ENCODE data around the gene HEY2.
"Not testable (repeated sequence)": the region's sequence is repeated elsewhere in the genome, so short reads cannot be mapped to it uniquely, and the experiment has no call there.

Gene HEY2

DNA sequence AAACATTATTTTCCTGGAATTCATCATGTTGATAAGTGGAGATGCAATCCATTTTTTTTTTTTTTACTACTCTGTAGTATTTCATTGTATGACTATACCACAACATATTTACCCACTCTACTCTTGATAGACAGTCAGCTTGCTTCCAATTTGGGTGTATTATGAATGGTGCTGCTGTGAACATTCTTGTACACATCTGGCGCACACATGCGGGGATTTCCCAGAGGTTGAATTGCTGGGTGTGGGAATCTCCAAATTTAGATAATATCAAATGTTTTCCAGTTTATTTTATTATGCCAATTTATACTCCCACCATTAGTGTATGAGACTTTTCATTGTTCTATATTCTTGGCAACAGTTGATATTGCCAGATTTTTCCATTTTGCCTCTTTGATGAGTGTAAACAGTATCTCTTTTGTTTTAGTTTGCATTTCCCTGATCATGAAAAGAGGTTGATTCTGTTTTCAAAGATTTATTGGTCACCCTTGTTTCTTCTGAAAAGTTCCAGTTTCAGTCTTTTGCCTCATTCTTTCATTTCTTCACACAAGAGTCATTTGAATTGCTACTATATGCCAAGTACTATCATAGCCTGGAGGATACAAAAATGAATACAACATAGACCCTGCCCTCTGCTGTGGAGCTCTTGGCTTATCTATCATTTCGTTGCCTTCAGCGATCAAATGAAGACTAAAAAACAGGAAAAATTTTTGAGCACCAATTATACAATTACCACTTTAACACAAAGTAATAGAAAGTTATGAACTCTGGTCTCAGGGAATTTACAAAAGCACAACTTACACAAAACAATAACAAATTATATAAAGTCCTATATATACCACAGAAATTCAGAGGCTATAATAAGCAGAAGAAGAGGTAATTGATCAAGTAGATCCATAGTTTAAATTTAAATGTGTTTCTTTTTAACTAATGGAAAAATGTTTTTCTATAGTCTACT is 24.2 kb downstream of the HEY2 start:
- no peak for DNase-seq

GRCh38 chr6:125776107-125776826 is 26.8 kb downstream of the HEY2 start:
- DNase-seq: not testable (repeated sequence)

DNA sequence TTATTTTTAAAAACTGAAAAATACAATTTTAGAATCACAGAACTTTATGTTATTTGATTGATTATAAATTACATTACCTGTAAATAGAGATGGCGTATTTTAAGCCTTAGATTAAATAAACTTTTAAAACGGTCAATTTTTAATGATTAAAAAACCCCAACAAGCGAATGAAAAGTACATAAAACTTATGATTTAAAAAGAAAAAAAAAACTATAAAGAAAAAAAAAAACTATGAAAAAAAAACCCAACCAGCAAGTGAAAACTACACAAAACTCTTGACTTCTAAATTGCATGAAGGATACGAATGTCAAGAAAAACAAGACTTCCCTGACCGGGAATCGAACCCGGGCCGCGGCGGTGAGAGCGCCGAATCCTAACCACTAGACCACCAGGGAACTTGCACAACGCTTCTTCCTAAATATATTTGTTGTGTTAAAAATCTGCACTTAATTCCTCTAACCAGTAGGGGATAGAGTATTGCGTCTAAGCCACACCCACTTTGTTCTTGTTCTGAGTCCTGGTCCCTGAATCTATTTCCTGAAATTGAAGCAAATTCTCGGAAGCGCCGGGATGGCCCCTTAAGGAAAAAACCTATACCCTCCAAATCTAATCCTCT is 30.6 kb downstream of the HEY2 start:
- DNase-seq: peak; percentile 92

- peak; percentile 84 for DNase-seq
Measured at GRCh38 chr6:125780540-125781313, 31.3 kb downstream of the HEY2 start.

DNA sequence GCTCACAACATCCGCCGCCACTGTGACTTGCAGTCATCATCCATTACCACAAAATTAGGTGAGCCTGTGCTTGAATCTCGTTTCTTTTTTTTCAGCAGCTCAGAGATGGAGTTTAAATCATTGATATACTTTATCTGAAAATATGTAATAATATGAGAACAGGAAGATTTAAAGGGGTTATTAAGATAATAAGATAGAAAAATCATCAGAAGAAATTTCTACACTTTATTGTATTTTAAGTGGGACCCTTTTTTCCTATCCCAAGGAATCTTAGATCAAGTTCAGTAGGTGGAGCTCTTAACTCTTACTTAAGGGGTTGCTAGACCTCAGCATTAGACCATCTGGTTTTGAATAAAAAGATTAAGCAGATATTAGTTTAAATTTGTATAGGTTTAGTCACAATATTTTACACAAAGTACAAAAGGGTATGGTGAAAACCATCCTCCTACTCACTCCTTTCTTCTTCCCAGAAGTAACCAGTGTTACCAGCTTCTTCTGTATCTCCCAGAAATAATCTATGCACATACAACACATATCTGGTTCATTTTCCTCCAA is 32.0 kb downstream of the HEY2 start:
- peak; percentile 46 for DNase-seq

- DNase-seq: peak; percentile 76
Measured at GRCh38 chr6:125784365-125784764, 34.9 kb downstream of the HEY2 start.

DNA sequence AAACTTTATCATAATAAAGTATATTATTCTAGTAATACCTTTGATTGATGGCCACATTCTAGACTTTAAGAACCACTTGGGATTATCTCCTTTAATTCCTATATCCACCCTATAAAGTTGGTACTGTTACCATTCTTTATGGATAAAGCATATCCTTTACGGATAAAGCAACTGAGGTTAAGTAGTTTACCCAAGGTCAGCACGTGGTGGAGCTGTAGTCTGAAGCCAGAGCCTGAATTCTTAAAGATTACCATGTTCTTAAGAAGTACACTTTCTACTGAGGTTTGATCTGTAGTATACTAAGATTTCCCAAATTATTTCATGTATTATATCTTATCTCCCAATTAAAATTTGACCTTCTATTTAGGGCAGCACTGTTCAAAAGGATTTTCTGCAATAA is 38.4 kb downstream of the HEY2 start:
- DNase-seq: no peak

GRCh38 chr6:125789167-125789566 is 39.7 kb downstream of the HEY2 start:
- DNase-seq: no peak

DNA sequence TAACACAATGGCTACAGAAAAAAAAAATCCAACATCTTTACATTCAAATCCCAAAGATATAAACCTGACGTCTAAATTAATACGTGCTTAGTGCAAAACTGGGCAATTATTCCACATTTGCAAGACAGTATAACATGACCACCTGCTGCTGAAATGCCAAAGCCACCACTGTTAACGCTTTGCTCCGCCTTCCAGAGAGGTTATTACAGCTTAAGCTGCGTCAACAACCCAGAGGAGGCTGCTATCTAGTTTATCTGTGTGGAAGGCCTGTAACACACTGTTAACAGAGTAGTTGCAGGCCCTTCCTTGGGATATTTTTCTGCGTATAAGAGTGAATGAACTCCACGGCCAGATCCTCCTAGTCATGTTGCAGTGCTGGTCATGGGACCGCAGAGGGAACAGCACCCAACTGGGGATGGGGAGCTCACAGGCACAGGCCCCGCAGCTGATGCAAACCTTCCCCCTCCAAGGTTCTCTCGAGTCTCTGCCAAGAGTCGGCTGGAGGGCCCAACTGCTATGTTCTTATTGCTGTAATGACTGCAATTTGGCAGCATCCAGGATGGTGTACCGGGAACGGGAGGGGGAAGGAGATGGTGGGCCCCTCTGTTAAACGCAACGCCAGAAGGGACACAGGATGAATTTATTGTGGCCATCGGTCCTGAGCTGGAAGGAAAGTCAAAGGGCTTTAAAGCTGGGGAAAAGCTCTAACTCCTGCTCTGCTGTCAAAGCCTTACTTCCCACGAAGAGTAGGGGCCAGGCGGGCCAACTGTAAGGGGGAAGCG is 40.3 kb downstream of the HEY2 start:
- DNase-seq: peak; percentile 52

DNA sequence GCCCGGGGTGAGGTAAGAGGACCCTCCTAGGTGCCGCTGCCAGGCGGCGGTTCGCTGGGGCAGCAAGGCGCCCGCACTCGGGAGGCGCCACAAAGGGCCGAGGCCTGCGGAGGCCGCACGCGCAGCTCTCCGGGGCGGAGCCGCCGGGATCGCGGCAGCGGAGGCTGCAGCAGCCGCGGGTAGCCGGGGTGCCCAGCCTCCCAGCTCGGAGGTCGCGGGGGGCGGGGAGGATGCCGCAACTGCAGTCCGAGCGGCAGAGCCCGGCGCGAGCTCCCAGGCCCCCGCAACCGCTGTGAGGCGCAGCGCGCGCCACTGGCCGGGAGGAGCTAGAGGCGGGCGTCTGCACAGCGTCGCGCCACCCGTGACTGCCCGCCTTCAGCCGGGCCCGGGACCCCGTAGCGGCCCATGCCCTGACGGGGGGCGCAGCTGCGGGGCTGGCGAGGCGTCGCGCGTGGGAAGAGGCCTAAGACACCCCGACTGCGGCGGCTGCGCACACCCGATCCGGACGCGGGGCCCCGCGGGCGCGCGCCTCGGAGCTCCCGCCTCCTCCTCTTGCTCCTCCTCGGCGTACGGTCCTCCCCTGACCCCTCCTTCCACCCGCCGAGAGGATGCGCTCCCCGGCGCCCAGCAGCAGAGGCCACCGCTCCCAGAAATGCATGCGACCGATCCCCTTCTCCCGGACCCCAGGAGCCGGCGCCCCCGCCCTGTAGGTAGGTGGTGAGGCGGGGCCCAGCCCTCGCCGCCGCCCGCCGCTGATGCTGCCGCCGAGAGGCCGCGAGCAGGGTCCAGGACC is 41.1 kb downstream of the HEY2 start, which contains the start of gene NCOA7:
TSS of gene NCOA7 (plus strand) at position 603 of the 793 bp plus-strand sequence. CDS start 24,395 bp downstream, outside the sequence.
- DNase-seq: peak; percentile 78

- DNase-seq: peak; percentile 42
Measured at GRCh38 chr6:125791151-125791819, 41.9 kb downstream of the HEY2 start.

DNA sequence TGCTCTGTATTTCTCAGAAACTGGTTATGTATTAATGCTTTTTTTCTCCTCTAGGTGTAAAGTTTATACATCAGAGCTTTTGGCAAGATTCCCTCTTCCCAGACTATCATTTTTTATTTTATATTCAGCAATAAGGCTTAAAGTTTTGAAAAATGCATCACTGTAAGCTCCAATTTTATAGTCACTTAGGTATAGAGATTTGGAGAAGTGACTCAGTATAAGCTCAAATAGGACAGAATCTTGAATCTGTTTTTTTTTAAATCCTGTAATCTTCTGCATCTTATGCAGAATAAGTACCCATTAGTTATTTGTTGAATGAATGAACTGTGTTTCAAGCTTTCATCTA is 42.4 kb downstream of the HEY2 start:
- no peak for DNase-seq

DNA sequence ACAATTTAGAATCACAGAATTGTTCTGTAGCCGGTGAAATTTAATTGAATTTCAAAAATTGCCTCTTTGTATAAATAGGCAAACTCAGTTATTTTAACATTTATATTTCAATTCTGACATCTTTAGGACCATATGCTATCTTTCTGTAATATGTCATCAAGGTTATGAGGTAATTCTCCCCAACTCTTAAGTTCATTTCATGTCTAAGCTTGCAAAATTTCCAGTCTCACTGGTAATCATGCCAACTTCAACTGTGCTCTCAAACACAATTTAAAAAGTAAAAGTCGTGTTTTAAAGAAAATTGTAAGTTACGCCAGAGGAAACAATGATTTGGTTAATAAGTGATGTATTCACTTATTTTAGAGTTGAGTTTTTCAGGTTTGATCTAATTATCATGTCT is 42.7 kb downstream of the HEY2 start:
- no peak for DNase-seq

GRCh38 chr6:125792680-125793079 is 43.2 kb downstream of the HEY2 start:
- peak; percentile 60 for DNase-seq

DNA sequence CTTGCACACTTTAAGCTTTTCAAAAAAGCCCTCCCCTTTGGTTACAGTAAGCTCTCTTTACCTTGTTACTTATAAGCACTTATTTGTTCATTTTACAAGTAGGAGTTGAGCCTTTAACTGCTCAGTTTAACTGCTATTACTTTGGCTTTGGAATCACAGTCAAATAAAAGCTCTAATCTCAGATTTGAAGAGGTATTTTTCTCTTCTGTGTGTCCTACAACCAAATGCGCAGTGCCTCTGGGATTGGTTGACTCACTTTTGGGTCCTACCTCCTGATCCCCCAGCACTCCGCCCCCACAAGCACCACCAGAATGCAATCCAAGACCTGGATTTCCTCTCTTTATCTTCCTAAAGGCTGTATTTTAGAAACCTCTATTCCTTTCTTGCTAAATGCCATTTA is 43.8 kb downstream of the HEY2 start:
- DNase-seq: no peak

DNA sequence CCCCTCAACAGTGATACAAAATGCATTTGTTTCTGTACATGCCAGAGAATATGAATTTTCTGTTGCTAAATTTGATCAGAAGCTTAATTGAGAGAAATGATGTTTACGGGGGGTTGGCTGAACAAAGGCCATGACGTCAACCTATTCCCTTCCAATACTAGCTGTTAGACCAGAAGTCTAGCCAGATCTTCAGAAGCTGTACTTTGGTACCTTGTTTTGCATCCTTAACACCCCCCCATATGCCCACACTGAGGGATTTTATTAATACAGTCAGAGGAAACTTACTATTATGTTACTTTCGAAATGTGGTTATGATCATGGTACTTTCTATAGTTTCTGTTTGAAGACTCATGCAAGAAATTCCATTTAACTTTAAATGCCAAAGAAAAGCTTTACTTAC is 44.4 kb downstream of the HEY2 start:
- no peak for DNase-seq

DNA sequence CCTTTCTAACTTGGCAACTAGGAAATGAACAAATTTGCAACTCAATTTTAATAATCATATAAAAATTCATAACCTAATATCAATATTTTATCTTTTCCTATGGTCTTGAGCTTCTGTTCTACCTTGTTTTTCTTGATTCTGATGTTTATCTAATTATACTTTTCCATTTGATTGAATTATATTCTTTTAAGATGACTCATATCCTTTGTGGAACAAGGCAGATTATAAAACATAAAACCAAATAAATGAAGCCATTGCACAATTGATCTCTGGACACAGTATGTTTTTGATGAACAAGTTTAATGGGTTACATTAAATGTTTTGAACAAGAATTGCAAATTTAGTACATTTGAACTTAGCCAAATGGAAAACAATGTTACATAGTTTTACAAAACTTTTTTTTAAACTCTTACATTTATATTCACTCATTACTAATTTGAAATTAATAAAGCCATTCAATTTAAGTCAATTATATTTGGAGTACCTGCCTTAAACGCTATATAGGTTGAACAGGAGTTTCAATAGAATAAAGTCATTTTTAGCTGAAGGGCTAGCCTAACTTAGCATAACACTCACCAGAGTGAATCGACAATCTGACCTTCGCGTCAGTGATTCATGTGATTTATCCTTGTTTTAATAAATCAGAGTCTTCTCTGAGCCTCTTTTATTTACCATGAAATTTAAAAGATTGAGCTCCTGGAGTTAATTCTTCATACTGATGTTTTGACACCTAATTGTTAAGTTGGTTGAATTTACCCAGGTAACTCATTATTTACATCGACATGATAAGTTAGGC is 45.1 kb downstream of the HEY2 start:
- DNase-seq: no peak

DNA sequence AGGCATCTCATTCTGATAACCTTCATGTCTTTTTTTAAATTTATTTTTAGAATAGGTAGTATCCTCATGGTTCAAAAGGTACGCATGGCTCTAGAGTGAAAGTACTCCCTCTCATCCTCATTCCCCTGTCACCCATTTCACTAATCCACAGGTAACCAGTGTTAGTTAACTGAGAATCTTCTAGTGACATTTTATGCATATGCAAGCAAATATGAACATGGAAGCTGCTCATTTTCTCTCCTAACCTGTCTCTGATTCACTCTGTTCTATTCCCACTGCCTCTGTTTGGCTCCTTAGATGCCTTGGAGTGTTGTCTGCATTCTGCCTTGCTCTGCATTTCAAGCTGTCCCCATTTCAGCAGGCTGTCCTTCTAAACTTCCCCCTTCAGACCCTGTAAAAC is 45.9 kb downstream of the HEY2 start:
- DNase-seq: no peak
